ENCODE measurements around the gene EYA2.

DNA sequence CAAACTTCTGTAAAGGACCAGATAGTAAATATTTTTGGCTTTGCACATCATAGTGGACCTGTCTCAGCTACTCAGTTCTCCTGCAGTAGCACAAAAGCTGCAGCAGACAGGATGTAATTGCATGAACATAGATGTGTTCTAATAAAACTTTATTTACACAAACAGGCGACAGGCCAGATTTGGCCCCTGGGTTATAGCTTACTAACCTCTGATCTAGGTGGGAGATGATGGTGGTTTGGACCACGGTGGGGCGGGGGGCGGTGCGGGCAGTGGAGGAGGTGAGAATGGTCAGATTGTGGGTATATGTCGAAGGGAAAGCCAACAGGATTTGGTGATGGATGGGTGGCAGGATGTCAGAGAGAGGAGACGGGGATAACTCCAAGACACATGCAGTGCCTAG is 265.6 kb downstream of the EYA2 start:
- TF ChIP-seq, protein P1, sequence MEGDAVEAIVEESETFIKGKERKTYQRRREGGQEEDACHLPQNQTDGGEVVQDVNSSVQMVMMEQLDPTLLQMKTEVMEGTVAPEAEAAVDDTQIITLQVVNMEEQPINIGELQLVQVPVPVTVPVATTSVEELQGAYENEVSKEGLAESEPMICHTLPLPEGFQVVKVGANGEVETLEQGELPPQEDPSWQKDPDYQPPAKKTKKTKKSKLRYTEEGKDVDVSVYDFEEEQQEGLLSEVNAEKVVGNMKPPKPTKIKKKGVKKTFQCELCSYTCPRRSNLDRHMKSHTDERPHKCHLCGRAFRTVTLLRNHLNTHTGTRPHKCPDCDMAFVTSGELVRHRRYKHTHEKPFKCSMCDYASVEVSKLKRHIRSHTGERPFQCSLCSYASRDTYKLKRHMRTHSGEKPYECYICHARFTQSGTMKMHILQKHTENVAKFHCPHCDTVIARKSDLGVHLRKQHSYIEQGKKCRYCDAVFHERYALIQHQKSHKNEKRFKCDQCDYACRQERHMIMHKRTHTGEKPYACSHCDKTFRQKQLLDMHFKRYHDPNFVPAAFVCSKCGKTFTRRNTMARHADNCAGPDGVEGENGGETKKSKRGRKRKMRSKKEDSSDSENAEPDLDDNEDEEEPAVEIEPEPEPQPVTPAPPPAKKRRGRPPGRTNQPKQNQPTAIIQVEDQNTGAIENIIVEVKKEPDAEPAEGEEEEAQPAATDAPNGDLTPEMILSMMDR (conservative IDR thresholded peaks at IDR 0.05 in 1 of 2, IDR thresholded peaks at IDR 0.05 in 1 of 2; ENCODE audit: extremely low read depth in 1 of 2, insufficient read depth in 1 of 2, low read depth in 1 of 2, low read length in 2 of 2), result no peak
- no peak for TF ChIP-seq EZH2 (IDR thresholded peaks at IDR 0.05; ENCODE audit: borderline replicate concordance, low read length)

Data from mammary epithelial cell (primary cell).